SK-N-MC (cell line): ENCODE measurements around the gene MRFAP1L1.
A peak's percentile ranks its signal among the peaks of the same experiment; 100 is the strongest.
"Not testable (repeated sequence)": the region's sequence is repeated elsewhere in the genome, so short reads cannot be mapped to it uniquely, and the experiment has no call there.

Experiments
- DNase-seq: peaks from one replicate; pipeline ENCODE4 v3.0.0-alpha.2; 2011; ENCODE audit warnings: low read depth, low spot score
- H3K27ac ChIP-seq: fragments of 200-600 bp; sonication (generic); 2 replicates; pipeline ENCODE4 v1.5.1; 2016; ENCODE audit warnings: mixed run types
- H3K36me3 ChIP-seq: fragments of 200-600 bp; sonication (generic); 2 replicates; pipeline ENCODE4 v1.6.1; 2017; ENCODE audit warnings: antibody characterized with exemption, low read length, mixed read lengths; ENCODE audit not compliant: insufficient read depth
- H3K4me3 ChIP-seq: fragments of 200-600 bp; sonication (generic); 2 replicates; pipeline ENCODE4 v1.5.1; 2016
- H3K9ac ChIP-seq: fragments of 200-600 bp; sonication (generic); 2 replicates; pipeline ENCODE4 v1.8.0; 2017; ENCODE audit warnings: mixed run types, mixed read lengths; ENCODE audit not compliant: insufficient read length
- H3K9me3 ChIP-seq: fragments of 200-600 bp; sonication (generic); 2 replicates; pipeline ENCODE4 v1.6.1; 2017; ENCODE audit warnings: low read depth, mild to moderate bottlenecking, antibody characterized with exemption, low read length, moderate library complexity, mixed read lengths
- EZH2 ChIP-seq: fragments of 200-600 bp; sonication (generic); IDR thresholded peaks from one replicate; pipeline ENCODE4 v1.6.1; 2017; ENCODE audit warnings: antibody characterized with exemption
- FOXP2 ChIP-seq: optimal IDR thresholded peaks from 2 replicates; pipeline ENCODE3; 2011; ENCODE audit warnings: mild to moderate bottlenecking, moderate library complexity; ENCODE audit not compliant: insufficient read depth; ENCODE audit errors: extremely low read length, control extremely low read depth
- POLR2AphosphoS5 ChIP-seq: IDR thresholded peaks from 2 replicates; pipeline ENCODE4 v1.6.1; 2012; ENCODE audit warnings: mild to moderate bottlenecking, low read depth, low read length, borderline replicate concordance

Gene MRFAP1L1

GRCh38 chr4:6709230-6710114 lies at the start of gene MRFAP1L1:
TSS of gene MRFAP1L1 (minus strand) at chr4:6709865. CDS start at chr4:6709629, 236 bp downstream.
- Histone ChIP-seq H3K9me3 (no peaks in the 10 kb centered on the region), H3K9ac (peak within 1 kb of the TSS; percentile 87), H3K27ac (peak within 1 kb of the TSS; percentile 50; the same call in 1 of the 2 replicates), H3K36me3 (peaks cover 9% of the 10 kb centered on the region), H3K4me3 (peak within 1 kb of the TSS; percentile 87)
- DNase-seq: peak; percentile 57
- TF ChIP-seq POLR2AphosphoS5 (peak; percentile 67; the same call in 1 of the 2 replicates), FOXP2 (no peak)

- TF ChIP-seq EZH2 (no peak), FOXP2 (no peak), POLR2AphosphoS5 (no peak)
Measured at GRCh38 chr4:6758728-6759127, 49.1 kb upstream of the MRFAP1L1 start.

DNA sequence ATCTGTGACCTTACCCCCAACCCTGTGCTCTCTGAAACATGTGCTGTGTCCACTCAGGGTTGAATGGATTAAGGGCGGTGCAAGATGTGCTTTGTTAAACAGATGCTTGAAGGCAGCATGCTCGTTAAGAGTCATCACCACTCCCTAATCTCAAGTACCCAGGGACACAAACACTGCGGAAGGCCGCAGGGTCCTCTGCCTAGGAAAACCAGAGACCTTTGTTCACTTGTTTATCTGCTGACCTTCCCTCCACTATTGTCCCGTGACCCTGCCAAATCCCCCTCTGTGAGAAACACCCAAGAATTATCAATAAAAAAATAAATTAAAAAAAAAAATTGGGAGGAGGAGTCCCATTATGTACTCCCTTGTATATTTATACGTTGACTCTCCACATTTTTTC lies 46.7 kb upstream of the MRFAP1L1 start:
- H3K36me3 ChIP-seq, H3K27ac ChIP-seq, H3K4me3 ChIP-seq, DNase-seq, H3K9ac ChIP-seq, H3K9me3 ChIP-seq: not testable (repeated sequence)

More at GRCh38 chr4:6758728-6759127, 49.1 kb upstream of the MRFAP1L1 start:
- Histone ChIP-seq H3K9me3 (no peaks in the 10 kb centered on the region), H3K9ac (no peak overlapping the region), H3K36me3 (no peaks in the 10 kb centered on the region), H3K4me3 (no peak overlapping the region), H3K27ac (no peak overlapping the region)
- DNase-seq: no peak

DNA sequence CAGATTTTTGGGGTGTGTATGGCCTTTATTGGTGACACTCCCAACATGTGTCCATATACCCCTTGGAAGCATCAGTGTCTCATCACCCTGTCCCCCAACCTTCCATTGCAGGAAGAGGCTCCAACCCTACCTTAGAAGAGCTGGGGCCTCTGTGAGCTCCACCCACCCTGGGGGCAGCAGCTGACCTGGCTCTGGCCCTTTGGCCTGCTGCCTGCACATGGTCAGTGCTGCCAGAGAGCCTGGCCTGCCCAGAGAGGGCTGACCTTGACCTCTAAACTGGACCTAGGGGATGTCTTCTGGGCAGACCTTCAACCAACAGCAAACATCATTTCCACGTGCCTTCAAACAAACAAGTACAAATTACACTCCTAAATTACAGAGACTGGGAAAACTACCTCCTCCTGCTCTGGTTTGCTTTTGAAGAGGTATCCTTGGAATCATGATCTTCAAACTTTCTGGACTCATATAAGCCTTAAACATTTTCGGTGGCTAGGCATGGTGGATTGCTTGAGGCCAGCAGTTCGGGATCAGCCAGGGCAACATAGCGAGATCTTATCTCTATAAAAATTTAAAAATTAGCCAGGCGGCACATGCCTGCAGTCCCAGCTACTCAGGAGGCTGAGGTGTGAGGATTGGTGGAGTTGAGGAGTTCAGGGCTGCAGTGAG lies 45.6 kb upstream of the MRFAP1L1 start:
- no peak for DNase-seq
- Histone ChIP-seq H3K27ac (no peak overlapping the region), H3K4me3 (no peak overlapping the region), H3K36me3 (no peaks in the 10 kb centered on the region), H3K9me3 (no peaks in the 10 kb centered on the region), H3K9ac (no peak overlapping the region)
- no peak for TF ChIP-seq FOXP2
- TF ChIP-seq POLR2AphosphoS5: no peak
- no peak for TF ChIP-seq EZH2

DNA sequence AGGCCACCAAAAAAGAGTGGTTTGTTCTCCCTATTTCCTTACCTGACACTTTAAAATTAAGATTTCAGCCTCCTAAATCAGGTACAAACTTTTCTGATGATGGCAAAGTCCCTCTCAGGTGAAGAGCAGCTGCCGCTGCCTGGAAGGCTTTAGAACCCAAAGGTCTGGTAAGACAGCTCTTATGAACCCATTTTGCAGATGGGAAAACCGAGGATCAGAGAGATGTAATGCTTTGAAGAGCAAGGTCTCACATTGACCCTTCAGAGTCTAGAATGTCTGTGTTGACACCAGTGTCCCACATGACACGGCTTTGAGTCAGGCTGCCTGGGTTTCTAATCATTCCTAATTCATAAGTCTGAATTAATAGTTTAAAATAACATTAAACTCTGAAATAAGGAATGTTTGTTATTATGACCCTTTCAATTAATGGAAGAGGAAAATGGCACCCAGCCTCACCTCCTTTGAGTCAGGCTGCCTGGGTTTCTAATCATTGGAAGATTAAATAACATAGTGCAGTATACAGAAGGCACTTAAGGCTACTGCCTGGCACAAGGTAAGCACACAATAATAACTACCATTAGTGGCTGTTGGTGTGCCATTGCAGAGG lies 44.9 kb upstream of the MRFAP1L1 start:
- Histone ChIP-seq H3K27ac (no peak overlapping the region), H3K36me3 (no peaks in the 10 kb centered on the region), H3K9ac (no peak overlapping the region), H3K9me3 (no peaks in the 10 kb centered on the region), H3K4me3 (no peak overlapping the region)
- no peak for DNase-seq
- TF ChIP-seq POLR2AphosphoS5 (no peak), EZH2 (no peak)

DNA sequence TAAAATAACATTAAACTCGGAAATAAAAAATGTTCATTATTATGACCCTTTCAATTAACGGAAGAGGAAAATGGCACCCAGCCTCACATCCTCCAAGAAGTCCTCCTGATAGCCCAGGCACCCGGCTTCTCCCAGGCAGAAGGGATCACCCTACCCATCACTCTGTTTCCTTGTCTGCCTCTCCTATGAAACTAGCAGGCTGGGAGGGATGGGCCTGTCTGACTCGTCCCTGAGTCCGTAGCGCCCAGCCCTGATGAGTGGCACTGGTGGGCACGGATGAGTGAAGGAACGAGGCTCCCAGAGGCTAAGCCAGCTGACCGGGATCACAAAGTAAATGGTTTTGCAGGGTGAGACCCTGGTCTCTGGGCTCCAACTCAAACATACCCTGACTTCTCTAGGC lies 44.2 kb upstream of the MRFAP1L1 start:
- TF ChIP-seq EZH2 (no peak), FOXP2 (no peak), POLR2AphosphoS5 (no peak)
- no peak for DNase-seq
- Histone ChIP-seq H3K36me3 (no peaks in the 10 kb centered on the region), H3K27ac (no peak overlapping the region), H3K9me3 (no peaks in the 10 kb centered on the region), H3K4me3 (no peak overlapping the region), H3K9ac (no peak overlapping the region)

- H3K9ac ChIP-seq: no peak overlapping the region
- no peak overlapping the region for H3K27ac ChIP-seq
- no peak for DNase-seq
- H3K4me3 ChIP-seq: no peak overlapping the region
- no peak for TF ChIP-seq EZH2
- no peak for TF ChIP-seq POLR2AphosphoS5
- no peak for TF ChIP-seq FOXP2
- H3K36me3 ChIP-seq: no peaks in the 10 kb centered on the region
- no peaks in the 10 kb centered on the region for H3K9me3 ChIP-seq
Measured at GRCh38 chr4:6753103-6753560, 43.5 kb upstream of the MRFAP1L1 start.

DNA sequence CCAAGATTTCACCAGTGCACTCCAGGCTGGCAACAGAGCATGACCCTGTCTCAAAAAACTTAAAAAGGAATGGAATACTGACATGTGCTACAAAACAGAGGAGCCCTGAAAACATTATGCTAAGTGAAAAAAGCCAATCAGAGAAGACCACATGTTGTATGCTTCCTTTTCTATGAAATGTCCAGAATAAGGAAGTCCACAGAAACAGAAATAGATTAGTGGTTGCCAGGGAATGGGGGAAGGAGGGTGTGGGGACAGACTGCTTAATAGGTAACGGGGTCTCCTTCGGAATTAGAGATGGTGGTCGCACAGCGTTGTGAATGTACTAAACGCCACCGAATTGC lies 42.8 kb upstream of the MRFAP1L1 start:
- Histone ChIP-seq H3K4me3 (no peak overlapping the region), H3K27ac (no peak overlapping the region), H3K9me3 (no peaks in the 10 kb centered on the region), H3K36me3 (no peaks in the 10 kb centered on the region), H3K9ac (no peak overlapping the region)
- no peak for DNase-seq
- TF ChIP-seq FOXP2 (no peak), POLR2AphosphoS5 (no peak), EZH2 (no peak)
